ENCODE results near the gene NID2.

Gene NID2

GRCh38 chr14:51960866-51961265, 108.0 kb downstream of the NID2 start:
- in situ Hi-C loops (cut with MboI; ENCODE audit: low sequenced_read_pairs): no loop called here

GRCh38 chr14:51959928-51960327, 108.9 kb downstream of the NID2 start:
- in situ Hi-C loops (cut with MboI; ENCODE audit: low sequenced_read_pairs): no loop called here

GRCh38 chr14:51957950-51958349, 110.9 kb downstream of the NID2 start:
- in situ Hi-C loops (cut with MboI; ENCODE audit: low sequenced_read_pairs): no loop called here
